HG03095 (cell line): ENCODE measurements around the gene RD3L.
"Not testable (repeated sequence)": the region's sequence is repeated elsewhere in the genome, so short reads cannot be mapped to it uniquely, and the experiment has no call there.

Experiments
- ATAC-seq: cut with Tn5 transposase; IDR thresholded peaks from one replicate; pipeline ENCODE4 v1.9.1; 2021; ENCODE audit warnings: moderate library complexity; ENCODE audit not compliant: unreplicated experiment

The RD3L gene

DNA sequence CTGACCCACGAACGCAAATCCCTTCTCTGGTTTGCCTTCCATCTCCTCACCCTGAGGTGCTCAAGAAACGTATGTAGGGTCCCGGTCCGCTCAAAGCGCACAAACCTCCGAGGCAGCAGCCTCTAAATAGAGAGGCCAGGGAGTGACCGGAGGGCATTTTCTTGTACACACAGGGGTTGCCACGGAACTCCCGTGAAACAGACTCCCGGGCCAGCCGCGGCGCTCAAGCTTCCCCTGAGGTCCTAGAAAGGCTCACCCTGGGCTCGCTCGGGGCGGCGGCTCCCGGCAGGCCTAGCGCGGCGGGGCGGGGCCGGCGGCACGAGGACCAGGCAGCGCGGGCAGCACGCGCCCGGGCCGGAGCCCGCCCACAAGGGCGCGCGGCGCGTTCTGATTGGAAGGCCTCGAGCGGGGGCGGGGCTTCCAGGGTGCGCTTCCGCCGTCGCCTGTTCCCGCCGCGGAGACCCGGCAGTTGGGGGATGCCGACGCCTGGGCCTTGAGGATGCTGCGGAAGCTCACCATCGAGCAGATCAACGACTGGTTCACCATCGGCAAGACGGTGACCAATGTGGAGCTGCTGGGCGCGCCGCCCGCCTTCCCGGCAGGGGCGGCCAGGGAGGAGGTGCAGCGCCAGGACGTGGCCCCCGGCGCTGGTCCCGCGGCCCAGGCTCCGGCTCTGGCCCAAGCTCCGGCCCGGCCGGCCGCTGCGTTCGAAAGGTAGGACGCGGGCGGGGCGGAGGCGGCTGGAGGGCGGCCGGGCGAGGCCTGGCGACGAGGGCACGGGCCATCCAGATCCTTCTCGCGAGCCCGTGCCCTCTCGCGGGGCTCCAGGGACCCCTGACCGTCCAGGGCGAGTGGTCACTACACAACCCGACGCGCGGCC lies 14.1 kb downstream of the RD3L start, which contains the start of gene TDRD9:
Gene TDRD9, plus strand, starts transcription at position 446 of the 880 bp plus-strand sequence. Its CDS starts 54 bp downstream, at position 500.
- no peak for ATAC-seq

DNA sequence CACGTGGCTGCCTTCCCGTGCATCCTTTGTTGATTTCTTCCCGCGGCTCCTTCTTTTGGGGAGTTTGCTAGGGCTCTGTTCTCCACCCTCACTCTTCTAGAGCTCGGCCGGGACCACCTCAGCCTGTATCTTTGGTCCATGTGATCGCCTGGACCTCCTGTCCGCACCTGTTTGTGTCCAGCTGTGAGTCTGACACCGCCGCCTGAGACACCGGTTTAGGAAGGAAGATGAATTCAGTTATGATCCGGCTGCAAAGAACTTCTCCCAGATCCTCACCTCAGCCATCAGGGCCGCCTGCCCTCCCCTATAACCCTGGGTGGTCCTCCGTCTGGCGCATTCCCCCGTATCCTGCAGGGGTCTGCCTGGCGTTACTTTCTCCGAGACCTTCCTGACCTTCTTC lies 14.8 kb downstream of the RD3L start:
- no peak for ATAC-seq

DNA sequence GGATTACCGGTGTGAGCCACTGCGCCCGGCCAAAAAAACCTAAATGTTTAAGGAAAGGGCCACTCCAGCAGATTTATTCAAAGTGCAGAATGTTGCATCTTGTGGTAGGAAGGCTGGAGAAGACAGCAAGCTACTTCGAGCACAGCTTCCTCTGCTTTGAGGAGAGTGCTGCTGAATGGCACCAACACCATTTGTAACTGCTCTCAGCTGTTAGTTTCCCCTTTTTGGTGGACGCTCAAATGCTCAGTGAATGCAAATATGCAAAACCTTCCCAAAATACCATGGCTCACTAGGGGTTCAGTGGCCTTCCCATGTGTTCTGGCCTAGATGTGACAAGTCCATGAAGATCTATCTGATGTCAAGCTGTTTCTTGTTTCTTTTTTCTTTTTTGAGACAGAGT lies 17.0 kb downstream of the RD3L start:
- no peak for ATAC-seq

DNA sequence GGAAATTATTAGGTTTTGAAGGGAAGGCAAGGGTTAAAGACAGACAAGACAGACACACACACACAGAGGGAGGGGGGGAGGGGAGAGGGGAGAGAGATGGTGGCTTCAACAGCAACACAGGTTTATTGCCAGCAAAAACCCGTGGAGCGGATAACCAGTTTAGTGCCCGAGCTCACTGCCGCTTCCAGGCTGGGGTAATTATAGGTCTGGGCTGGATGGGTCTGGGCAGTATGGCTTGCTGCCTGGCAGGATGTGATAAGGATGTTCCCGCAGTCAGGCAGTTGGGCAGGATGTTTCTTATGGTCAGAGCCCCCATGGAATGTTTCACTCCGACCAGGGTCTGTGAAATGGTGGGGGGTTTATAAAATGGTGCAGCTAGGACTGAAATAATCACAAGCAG lies 18.5 kb downstream of the RD3L start:
- ATAC-seq: no peak

DNA sequence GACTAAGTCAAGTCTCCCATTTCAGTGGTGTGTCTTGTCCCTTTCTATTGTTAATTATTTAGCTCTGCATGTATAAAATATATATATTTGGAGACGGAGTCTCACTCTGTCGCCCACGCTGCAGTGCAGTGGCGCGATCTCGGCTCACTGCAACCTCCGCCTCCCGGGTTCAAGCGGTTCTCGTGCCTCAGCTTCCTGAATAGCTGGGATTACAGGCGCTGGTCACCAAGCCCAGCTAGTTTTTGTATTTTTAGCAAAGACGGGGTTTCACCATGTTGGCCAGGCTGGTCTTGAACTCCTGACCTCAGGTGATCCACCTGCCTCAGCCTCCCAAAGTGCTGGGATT lies 20.5 kb downstream of the RD3L start:
- not testable (repeated sequence) for ATAC-seq

DNA sequence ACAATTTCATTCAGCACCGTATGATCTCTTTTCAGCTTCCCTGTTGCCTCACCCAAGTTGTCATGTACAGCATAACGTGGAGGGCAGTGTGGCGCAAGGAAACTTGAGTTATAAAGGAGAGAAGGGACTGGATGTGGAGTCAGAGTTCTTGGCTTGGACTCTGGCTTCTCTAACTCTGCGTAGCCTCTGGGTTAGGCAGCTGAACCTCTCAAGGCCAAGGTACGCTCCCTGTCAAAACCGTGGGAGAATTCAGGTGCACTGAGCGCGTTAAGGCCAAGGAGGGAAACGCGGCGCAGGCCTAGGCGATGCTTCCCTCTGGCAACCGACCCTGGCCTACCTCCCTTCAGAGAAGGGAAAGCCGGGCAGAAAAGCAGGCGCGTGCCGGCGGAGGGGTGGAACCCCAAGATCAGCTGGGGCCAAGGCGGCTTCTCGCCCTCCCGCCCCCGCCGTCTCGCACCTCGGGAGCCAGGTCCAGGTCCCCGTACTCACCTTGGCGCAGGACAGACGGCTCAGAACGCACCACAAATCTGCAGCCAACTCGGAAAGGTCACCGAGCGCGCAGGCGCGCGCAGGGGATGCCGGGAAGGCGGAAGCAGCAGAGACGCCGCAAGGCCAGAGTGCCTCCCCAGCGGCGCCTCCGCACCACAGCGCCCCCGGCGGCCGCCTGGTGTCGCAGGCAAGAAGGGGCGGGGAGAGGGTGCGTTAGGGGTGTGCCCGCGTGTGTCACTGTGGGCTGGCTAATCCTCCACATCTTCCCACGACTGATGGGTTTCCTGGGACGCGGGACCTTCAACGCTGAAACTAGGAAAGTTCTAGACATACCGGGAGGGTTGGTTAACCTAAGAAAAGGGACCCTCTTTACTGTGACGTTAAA lies 21.1 kb downstream of the RD3L start:
- ATAC-seq: peak; percentile 97

DNA sequence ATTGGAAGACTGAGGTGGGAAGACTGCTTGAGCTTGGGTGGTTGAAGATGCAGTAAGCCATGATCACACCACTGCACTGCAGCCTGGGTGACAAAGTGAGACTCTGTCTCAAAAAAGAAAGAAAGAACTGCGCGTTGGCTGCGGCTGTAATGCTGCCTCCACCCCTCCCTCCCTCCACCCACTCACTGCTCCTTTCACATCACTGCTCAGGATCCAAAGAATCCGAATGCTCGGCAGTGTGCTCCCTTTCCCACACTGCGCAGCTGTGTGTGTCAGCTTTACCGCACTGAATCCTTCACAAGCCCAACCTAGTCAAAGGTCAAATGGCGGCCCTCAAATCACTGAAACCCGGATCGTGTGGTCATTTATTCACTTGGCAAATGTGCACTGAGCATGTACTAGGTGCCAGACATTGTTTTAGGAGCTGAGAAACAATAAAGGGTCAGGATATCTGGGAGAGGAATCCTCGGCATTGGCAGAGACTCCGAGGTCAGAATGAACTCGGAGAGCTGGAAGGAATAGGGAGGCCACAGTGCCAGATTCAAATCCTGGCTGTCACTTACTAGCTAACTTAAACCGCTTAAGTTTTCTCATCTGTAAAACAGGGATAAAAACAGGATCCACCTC lies 25.6 kb downstream of the RD3L start:
- ATAC-seq: no peak

DNA sequence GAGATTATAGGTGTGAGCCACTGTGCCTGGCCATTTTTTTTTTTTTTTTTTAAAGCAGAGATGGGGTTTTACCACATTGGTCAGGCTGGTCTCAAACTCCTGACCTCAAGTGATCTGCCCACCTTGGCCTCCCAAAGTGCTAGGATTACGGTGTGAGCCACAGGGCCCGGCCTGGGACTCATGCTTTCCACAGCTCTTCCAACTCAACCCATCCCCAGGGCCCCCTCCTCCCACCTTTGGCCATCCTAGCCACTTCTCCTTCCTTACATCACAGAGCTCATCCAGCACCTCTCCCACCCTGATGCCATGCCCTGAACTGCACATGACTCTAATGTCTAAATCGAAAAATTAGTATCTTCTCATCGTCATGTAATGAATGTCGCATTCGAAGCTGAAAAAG lies 26.7 kb downstream of the RD3L start:
- no peak for ATAC-seq

DNA sequence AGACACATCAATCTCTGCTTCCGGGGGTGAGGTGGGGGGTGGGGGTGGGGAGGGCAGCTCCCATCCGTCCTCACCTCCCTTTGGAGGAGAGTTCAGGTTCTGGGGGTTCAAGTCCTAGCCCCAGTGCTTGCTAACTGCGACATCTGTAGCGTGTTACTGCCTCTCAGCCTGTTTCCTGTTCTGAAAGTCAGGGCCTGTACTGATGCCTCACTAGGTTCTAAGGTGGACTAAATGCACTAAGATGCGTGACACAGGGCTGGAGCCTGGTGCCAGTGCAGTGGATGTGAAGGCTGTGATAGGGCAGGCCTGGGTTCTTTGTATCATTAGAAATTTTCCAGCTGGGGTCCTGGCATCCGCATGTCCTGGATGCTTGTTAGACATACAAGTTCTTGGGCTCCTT lies 31.3 kb downstream of the RD3L start:
- no peak for ATAC-seq

DNA sequence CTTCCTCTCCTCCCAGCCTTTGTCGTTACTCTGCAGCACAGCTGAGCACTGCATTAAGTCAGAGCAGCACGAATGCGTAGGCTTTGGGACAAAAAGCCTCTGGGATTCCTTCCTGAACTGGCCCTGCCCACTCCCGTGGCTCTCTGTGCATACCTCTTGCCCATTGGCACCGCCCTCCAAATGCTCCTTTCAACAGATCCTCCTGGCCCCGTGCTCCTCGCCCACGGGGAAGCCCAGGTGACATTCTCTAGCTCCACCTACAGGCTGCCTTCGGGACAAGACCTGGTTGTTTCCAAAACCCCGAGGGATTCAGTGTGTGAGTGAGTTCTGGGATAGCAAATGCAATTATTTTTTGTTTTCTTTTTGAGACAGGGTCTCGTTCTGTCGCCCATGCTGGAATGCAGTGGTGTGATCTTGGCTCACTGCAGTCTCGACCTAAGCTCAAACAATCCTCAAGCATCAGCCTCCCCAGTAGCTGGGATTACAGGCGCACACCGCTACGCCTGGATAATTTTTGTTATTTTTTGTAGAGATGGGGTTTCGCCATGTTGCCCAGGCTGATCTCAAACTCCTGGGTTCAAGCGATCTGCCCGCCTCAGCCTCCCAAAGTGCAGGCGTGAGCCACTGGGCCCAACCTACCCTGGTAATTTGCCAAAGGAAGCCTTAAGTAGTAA lies 31.9 kb downstream of the RD3L start:
- ATAC-seq: no peak

DNA sequence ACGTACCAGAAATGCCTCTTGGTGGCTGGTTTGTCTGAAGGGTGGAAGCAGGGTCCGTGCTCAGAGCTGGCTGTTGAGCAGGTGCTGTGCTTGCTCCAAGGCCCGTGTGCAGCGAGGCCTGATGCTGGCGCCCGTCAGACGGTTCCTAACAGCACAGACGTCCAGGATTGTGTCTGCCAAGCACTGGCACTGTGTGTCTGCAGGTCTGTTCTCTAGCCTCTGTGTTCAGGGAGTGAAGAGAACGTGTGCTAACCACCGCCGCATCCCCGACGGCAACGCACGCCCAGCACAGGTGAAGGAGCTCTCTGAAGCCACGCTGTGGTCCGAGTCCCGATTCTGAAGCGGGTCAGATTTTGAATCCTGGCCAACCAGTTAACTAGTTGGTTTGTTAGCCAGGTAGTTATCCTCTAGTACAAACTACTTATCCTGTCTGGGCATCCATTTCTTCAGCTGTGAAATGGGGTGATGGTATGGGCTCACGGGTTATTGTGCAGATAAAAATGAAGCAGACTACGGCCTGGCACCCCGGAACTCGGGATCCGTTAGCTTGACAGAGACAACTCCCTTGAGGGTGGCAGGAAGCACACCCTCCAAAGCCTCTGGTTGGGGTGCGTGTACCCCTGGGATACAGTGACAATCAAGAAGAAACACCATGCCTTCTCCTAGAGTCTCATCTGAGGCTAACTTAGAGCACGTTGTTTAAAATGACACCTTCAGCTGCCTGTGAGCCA lies 32.6 kb downstream of the RD3L start:
- ATAC-seq: no peak

DNA sequence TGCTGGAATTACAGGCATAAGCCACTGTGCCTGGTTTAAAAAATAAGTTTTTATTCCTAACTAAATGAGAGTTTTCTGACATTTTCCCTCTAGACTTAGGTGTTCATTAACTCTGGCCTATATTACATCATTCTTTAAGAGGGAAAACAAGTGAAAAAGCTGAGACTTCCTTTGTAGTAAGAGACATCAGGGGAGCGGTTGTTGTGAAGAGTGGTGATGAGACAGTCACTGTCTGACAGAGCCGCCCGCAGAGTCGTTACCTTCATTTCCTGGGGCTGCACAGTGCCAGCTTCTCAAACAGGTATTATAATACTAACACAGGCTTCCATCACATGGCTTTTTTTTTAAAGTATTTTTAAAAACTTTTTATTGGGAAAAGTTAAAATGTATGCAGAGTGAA lies 33.7 kb downstream of the RD3L start:
- no peak for ATAC-seq

DNA sequence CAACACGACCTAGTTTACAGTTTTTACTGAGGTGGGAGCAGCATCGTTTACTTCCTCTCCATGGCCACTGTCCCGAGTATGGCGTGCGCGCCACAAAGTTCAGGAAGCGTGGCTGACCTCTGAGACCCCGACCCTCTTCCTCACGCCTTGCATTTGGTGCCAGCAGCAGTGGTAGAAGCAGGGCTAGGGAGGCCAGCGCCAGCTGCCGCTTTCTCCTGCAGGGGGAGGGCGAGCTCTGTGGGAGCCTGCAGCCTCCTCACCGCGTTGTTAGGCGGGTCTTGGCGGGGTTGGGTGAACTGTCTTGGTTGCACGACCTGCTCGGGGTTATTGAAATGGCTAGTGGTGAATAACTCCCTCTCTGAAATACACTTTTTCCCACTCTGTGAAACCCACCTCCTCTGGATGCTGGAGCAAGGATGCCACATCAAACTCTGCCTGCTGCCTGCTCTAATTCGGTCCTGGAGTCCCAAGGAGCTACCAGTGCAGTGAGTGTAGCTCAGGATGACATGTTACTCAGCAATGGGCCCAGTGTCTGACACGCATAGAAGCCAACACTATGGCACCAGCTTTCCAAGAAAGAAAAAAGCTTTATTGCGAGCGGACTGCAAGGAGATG lies 36.4 kb downstream of the RD3L start:
- ATAC-seq: no peak

DNA sequence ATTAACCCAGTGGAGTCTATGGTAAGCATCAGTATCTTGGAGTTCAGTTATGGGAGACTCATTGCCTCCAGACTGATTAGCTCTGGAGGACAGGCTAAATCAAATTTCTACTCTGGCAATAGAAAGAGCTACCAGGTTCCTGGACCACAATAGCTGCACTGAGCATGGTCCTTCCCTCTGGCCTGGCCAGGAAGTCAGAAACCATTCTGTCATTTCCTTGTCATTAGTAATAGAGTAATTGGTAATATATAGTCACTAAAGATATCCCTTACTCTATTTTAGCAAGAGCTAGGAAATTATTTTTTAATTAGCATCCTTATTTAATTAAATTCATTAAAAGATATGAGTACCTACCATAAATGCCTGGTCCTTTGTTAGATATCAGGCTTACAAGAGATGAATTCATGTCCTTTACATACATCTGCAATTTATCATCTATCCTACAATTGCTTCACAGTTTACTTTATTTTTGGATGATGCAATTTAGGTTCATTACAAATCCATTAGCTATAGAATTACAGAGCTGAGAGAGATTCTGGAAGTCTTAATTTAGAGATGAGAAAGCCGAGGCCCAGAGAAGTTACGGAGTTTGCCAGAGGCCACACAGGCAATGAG lies 37.7 kb downstream of the RD3L start:
- ATAC-seq: no peak

DNA sequence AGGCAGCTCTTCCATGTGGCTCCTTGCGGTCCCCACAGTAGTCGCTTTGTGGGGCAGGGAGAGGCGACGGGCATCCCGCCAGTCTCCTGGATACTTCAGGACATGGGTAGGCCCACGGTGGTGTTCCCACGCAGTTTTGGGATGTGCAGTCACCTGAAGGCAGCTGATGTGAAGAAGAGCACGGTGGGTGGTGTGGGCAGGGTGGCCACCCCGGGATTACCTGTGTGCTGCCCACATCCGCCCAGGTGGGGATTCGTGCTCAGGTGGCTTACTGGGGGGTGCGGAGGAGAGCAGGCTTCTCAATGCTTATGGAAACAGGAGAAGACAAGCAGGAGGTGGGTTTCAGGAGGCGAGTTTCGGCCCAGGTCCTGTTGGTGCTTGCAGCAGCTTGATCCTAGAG lies 42.5 kb downstream of the RD3L start:
- ATAC-seq: no peak

DNA sequence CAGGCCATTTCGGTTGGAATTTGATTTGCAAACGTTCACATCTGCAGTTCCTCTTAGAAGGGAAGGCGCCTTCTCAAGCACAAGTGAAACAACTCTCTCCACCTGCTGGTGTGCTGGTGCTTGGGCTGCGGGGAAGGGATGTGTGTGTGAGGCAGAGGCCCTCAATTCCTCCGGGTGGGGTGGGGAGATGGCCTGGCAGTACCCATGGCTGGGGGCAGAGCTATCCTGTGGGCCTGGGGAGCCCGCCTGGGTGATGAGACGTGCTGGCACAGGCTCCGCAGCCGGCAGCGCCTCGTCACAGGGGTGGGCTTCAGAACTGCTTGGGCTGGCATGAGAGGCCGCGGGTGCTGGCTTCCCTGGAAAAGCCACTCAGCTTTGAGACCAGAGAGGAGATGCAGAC lies 43.0 kb downstream of the RD3L start:
- ATAC-seq: no peak

DNA sequence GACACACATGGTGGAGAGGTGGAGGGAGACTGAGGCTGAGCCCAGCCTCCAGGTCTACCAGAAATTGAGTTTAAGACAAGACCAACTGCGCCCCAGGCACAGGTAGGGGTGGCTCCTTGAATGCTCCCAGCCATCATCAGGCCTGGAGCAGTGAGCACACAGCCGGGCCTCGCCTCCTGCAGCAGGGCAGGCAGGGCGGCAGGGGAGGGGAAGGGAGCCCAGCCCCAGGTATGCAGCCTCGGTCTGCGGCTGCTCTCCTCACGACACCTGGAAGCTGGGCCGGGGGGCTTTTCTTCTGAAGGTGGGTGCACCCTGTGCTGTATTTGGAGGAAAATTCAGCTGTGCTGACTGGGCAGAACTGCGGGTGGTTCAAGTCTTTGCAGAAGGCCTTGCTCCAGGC lies 43.6 kb downstream of the RD3L start:
- ATAC-seq: no peak

DNA sequence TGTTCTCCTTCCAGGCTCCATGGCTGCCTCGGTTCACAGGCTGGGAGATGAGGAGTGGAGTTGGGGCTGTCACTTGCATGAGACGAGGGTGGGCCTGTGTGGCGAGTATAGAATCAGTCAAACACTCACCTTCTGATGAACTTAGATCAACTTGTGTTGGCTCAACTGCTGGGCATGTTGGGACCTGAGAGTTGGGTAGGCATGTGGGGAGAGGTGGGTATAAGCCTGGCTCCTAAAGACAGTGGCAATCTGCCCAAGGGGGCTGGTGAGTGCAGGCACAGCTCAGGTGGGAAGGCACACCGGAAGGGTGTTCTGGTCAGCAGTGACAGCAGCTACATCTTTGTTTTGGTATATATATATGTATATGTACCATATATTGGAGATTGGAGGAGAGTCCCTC lies 44.1 kb downstream of the RD3L start:
- no peak for ATAC-seq

DNA sequence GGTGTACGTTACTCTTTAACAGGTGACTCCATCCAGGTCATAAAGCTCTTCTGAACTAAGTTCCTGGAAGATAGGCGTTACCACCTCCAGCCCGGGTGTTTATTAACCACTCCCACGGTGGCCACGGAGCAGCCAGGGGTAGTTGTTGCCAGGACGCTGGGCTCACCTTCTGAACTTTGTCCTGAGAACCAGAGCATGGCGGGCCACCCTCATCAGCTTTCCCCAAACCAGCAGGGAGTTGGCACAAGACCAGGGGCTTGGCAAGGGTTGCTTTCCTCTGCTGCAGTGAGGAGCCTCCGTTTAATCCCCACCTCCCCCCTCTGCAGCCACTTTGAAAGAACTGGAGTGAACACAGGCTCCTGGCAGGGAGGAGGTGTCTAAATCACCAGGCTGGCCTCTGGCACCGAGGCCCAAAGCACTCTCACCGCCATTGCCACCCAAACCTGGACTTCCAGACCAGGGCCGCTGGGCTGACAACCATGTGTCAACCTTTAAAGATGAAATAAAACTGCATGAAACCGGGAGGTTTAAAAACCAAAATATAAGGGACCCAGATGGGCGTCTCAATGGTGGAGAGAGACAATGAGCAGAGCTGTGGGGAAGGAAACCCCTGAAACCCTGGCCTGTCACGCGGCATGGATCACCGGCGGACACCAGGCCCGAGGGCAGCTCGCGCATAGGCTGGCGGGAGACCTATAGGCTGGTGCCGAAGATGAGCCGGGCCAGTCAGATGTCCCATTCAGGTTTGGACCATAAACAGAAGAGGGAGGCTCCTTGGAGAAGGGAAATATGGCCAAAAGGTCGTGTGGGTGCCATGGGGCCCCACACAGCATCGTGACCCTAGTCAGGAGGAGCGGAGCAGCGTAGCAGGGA lies 45.0 kb downstream of the RD3L start:
- ATAC-seq: no peak
